Astrocyte (in vitro differentiated cells and primary cell): Measurements from ENCODE around the gene GPD2. TPM values are rescaled to one million over a fixed set of nuclear protein-coding genes. Genes with fewer than 3 reads are reported as not detected.

Experiments used
- DNase-seq: peaks from one replicate; pipeline ENCODE4 v3.0.0-alpha.2; 2010; ENCODE audit warnings: low read depth
- FAIRE-seq: peaks from 2 replicates; lab custom pipeline; 2011; peaks lifted over from hg19 to GRCh38; lab: Jason Lieb, UNC
- H2AFZ ChIP-seq: 2 replicates; pipeline ENCODE4 v1.6.0; 2012; ENCODE audit warnings: low read depth, low read length, inconsistent platforms
- H3K27ac ChIP-seq: 2 replicates; pipeline ENCODE4 v1.5.1; 2011; ENCODE audit warnings: low read depth, low read length, inconsistent platforms
- H3K27me3 ChIP-seq: 2 replicates; pipeline ENCODE4 v1.6.0; 2011; ENCODE audit warnings: low read length, inconsistent platforms; ENCODE audit not compliant: insufficient read depth
- H3K36me3 ChIP-seq: 2 replicates; pipeline ENCODE4 v1.5.1; 2011; ENCODE audit warnings: low read length, inconsistent platforms; ENCODE audit not compliant: insufficient read depth
- H3K4me1 ChIP-seq: 2 replicates; pipeline ENCODE4 v1.5.1; 2011; ENCODE audit warnings: low read length, inconsistent platforms; ENCODE audit not compliant: insufficient read depth
- H3K4me2 ChIP-seq: 2 replicates; pipeline ENCODE4 v1.6.0; 2012; ENCODE audit warnings: low read length, inconsistent platforms
- H3K4me3 ChIP-seq: 2 replicates; pipeline ENCODE4 v1.5.1; 2011; ENCODE audit warnings: low read depth, mild to moderate bottlenecking, low read length, inconsistent platforms; ENCODE audit not compliant: insufficient read depth
- H3K79me2 ChIP-seq: 2 replicates; pipeline ENCODE4 v1.6.0; 2012; ENCODE audit warnings: mild to moderate bottlenecking, low read length, inconsistent platforms; ENCODE audit not compliant: insufficient read depth
- H3K9ac ChIP-seq: 2 replicates; pipeline ENCODE4 v1.6.0; 2012; ENCODE audit warnings: mild to moderate bottlenecking, low read length, inconsistent platforms
- H3K9me3 ChIP-seq: 2 replicates; pipeline ENCODE4 v1.5.1; 2012; ENCODE audit warnings: low read depth, mild to moderate bottlenecking, low read length, inconsistent platforms; ENCODE audit not compliant: insufficient read depth
- H4K20me1 ChIP-seq: 2 replicates; pipeline ENCODE4 v1.6.0; 2012; ENCODE audit warnings: low read length, inconsistent platforms; ENCODE audit not compliant: insufficient read depth
- H3K27ac Mint-ChIP-seq: one replicate; pipeline ENCODE4 v1.8.0; 2021; ENCODE audit warnings: mild to moderate bottlenecking, mixed read lengths; ENCODE audit not compliant: unreplicated experiment
- H3K27me3 Mint-ChIP-seq: one replicate; pipeline ENCODE4 v1.8.0; 2021; ENCODE audit warnings: low read depth, mixed read lengths; ENCODE audit not compliant: unreplicated experiment
- H3K36me3 Mint-ChIP-seq: one replicate; pipeline ENCODE4 v1.8.0; 2021; ENCODE audit warnings: low read depth, mixed read lengths; ENCODE audit not compliant: unreplicated experiment
- H3K4me1 Mint-ChIP-seq: one replicate; pipeline ENCODE4 v1.8.0; 2021; ENCODE audit warnings: low read depth, mixed read lengths; ENCODE audit not compliant: unreplicated experiment
- H3K4me3 Mint-ChIP-seq: one replicate; pipeline ENCODE4 v1.8.0; 2021; ENCODE audit warnings: mild to moderate bottlenecking, moderate library complexity, mixed read lengths; ENCODE audit not compliant: unreplicated experiment
- H3K9me3 Mint-ChIP-seq: one replicate; pipeline ENCODE4 v1.8.0; 2021; ENCODE audit warnings: mild to moderate bottlenecking, mixed read lengths; ENCODE audit not compliant: unreplicated experiment
- CTCF ChIP-seq: IDR thresholded peaks from 2 replicates; pipeline ENCODE4 v1.5.1; 2011; ENCODE audit warnings: low read depth, mild to moderate bottlenecking, inconsistent platforms, low read length, moderate library complexity; ENCODE audit not compliant: insufficient read depth
- EZH2 ChIP-seq: IDR thresholded peaks from 2 replicates; pipeline ENCODE4 v1.6.1; 2012; ENCODE audit warnings: mild to moderate bottlenecking, low read length, inconsistent platforms; ENCODE audit not compliant: insufficient read depth
- total RNA-seq: library from RNA; stranded (reverse); gene quantifications from 2 replicates; pipeline ENCODE4 v1.2.1, GENCODE V29; 2021

GPD2 gene
- total RNA-seq, 1 donor from 2014 or later, result 29.0 TPM

- DNase-seq (no peak), FAIRE-seq (no peak)
- Histone ChIP-seq H3K4me1 (peaks cover 11% of the 10 kb centered on the region), H3K79me2 (no peaks in the 10 kb centered on the region), H3K9ac (no peak overlapping the region), H3K4me2 (no peak overlapping the region), H3K36me3 (no peaks in the 10 kb centered on the region), H3K9me3 (no peaks in the 10 kb centered on the region), H2AFZ (no peak overlapping the region), H3K4me3 (no peak overlapping the region), H4K20me1 (no peaks in the 10 kb centered on the region), H3K27me3 (no peaks in the 10 kb centered on the region), H3K27ac (no peak overlapping the region)
- Mint-ChIP-seq H3K27ac (no peak overlapping the region), H3K4me3 (no peak overlapping the region), H3K9me3 (no peaks in the 10 kb centered on the region), H3K27me3 (no peaks in the 10 kb centered on the region), H3K36me3 (no peaks in the 10 kb centered on the region), H3K4me1 (peaks cover 16% of the 10 kb centered on the region)
- TF ChIP-seq CTCF, result no peak
- TF ChIP-seq EZH2, result no peak
Observed at GRCh38 chr2:156427074-156427473, 9.1 kb upstream of the GPD2 start.

DNA sequence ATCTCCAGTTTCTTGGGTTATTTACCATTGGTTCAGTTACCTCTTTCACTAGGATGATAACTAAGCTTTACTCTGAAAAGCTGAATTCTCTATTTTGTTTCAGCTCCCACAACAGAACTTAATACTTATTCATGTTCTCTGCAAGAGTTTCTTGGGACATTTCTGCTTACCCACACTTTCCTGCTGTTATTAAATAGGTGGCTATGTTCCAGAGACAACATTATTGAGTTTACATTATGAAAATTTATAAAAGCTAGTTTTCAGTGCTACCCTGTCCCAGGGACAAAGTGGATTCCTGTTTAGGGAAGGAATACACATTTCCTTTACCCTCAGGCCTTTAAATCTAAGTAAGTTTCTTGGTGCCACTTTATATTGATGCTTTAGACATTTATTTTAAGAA, 7.0 kb upstream of the GPD2 start:
- Mint-ChIP-seq H3K36me3 (no peaks in the 10 kb centered on the region), H3K27ac (no peak overlapping the region), H3K4me1 (peaks cover 18% of the 10 kb centered on the region), H3K27me3 (no peaks in the 10 kb centered on the region), H3K4me3 (no peak overlapping the region), H3K9me3 (no peaks in the 10 kb centered on the region)
- no peak overlapping the region for H2AFZ ChIP-seq
- H3K36me3 ChIP-seq, result no peaks in the 10 kb centered on the region
- H3K9ac ChIP-seq, result no peak overlapping the region
- no peak overlapping the region for H3K27ac ChIP-seq
- no peaks in the 10 kb centered on the region for H3K9me3 ChIP-seq
- DNase-seq, result no peak
- H3K27me3 ChIP-seq, result no peaks in the 10 kb centered on the region
- TF ChIP-seq EZH2, result no peak
- TF ChIP-seq CTCF, result no peak
- no peak for FAIRE-seq
- no peak overlapping the region for H3K4me2 ChIP-seq
- no peak overlapping the region for H3K4me3 ChIP-seq
- peaks cover 11% of the 10 kb centered on the region for H3K4me1 ChIP-seq
- no peaks in the 10 kb centered on the region for H4K20me1 ChIP-seq
- no peaks in the 10 kb centered on the region for H3K79me2 ChIP-seq

DNA sequence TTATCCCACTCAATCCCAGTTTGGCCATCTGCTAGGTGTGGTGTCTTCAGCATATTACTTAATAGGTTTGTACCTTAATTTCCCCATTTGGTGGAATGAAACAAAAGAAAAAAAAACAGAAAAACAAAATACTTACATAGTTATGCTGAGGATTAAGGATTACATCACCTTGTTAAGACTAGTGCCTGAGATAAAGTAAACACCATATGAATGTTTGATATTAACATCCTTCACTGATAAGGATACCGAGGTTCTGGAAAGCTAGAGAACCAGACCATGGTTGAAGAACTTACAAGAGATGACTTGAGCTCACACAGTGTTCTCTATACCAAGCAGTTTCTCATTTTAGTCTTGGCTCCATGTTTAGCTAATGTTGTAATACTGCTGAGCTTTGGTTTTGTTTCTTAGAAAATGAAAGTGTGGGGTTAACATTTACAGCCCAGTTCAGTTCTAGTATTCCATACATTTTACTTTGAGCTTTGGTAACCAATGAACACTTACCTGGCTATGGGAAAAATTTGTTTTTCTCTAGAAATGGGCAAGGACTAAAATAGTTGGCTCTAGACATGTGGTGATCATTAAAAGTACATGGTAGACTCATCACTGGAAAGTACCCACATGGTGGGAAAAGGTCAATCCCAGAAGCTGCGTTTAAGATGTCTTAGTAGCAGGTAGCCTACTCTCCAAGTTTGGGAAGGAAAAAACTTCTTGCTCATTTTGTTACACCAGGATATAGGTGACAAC, 5.8 kb upstream of the GPD2 start:
- no peak overlapping the region for H2AFZ ChIP-seq
- DNase-seq, result no peak
- peaks cover 26% of the 10 kb centered on the region for H3K4me1 Mint-ChIP-seq

More for the DNA sequence above, 5.8 kb upstream of the GPD2 start:
- Mint-ChIP-seq H3K36me3 (no peaks in the 10 kb centered on the region), H3K27me3 (no peaks in the 10 kb centered on the region), H3K9me3 (no peaks in the 10 kb centered on the region), H3K4me3 (peak overlapping the region; percentile 2), H3K27ac (peak overlapping the region; percentile 69)
- Histone ChIP-seq H3K4me1 (peaks cover 20% of the 10 kb centered on the region), H3K4me2 (peak overlapping the region; percentile 25), H3K36me3 (no peaks in the 10 kb centered on the region), H3K4me3 (no peak overlapping the region), H3K79me2 (no peaks in the 10 kb centered on the region), H3K27me3 (no peaks in the 10 kb centered on the region), H4K20me1 (no peaks in the 10 kb centered on the region), H3K9ac (no peak overlapping the region), H3K27ac (no peak overlapping the region), H3K9me3 (no peaks in the 10 kb centered on the region)
- TF ChIP-seq EZH2 (no peak), CTCF (no peak)
- peak; percentile 13 for FAIRE-seq
